H9 (cell line): ENCODE data around the gene RBM15. TPM values are rescaled to one million over a fixed set of nuclear protein-coding genes. Genes with fewer than 3 reads are reported as not detected.

Source experiments
- DNase-seq: peaks from one replicate; pipeline ENCODE4 v3.0.0-alpha.2; 2017
- H2AFZ ChIP-seq: one replicate; pipeline ENCODE4 v1.6.1; 2013; ENCODE audit warnings: mild to moderate bottlenecking, low read length, control low read depth, moderate library complexity
- H2AK5ac ChIP-seq: 2 replicates; pipeline ENCODE4 v1.6.1; 2013; ENCODE audit warnings: low read length, control low read depth, mixed read lengths; ENCODE audit not compliant: insufficient read length
- H2BK120ac ChIP-seq: one replicate; pipeline ENCODE4 v1.6.1; 2013; ENCODE audit warnings: low read depth, mild to moderate bottlenecking, low read length, control low read depth, inconsistent platforms; ENCODE audit not compliant: poor library complexity, severe bottlenecking
- H2BK12ac ChIP-seq: 2 replicates; pipeline ENCODE4 v1.6.1; 2013; ENCODE audit warnings: low read length, control low read depth, mixed read lengths, low read depth; ENCODE audit not compliant: insufficient read length
- H2BK15ac ChIP-seq: 2 replicates; pipeline ENCODE4 v1.6.1; 2013; ENCODE audit warnings: low read depth, low read length, control low read depth
- H2BK20ac ChIP-seq: one replicate; pipeline ENCODE4 v1.6.1; 2013; ENCODE audit warnings: low read depth, mild to moderate bottlenecking, low read length, control low read depth, inconsistent platforms; ENCODE audit not compliant: poor library complexity, severe bottlenecking
- H2BK5ac ChIP-seq: 2 replicates; pipeline ENCODE4 v1.6.1; 2013; ENCODE audit warnings: low read length, control low read depth, mixed read lengths; ENCODE audit not compliant: insufficient read length
- H3K14ac ChIP-seq: 2 replicates; pipeline ENCODE4 v1.6.1; 2013; ENCODE audit warnings: low read length, control low read depth; ENCODE audit not compliant: insufficient read depth
- H3K18ac ChIP-seq: 2 replicates; pipeline ENCODE4 v1.6.1; 2013; ENCODE audit warnings: low read depth, mild to moderate bottlenecking, mixed read lengths, low read length, control low read depth; ENCODE audit not compliant: insufficient read length
- H3K23ac ChIP-seq: 2 replicates; pipeline ENCODE4 v1.6.1; 2013; ENCODE audit warnings: low read length, control low read depth, mixed read lengths, low read depth; ENCODE audit not compliant: insufficient read length
- H3K23me2 ChIP-seq: 2 replicates; pipeline ENCODE4 v1.6.1; 2013; ENCODE audit warnings: low read depth, mild to moderate bottlenecking, mixed read lengths, low read length, control low read depth; ENCODE audit not compliant: insufficient read length, poor library complexity, severe bottlenecking
- H3K27ac ChIP-seq: 2 replicates; pipeline ENCODE4 v1.5.1; 2013; ENCODE audit warnings: low read length, control low read depth, mixed read lengths, low read depth; ENCODE audit not compliant: insufficient read length
- H3K27me3 ChIP-seq: 2 replicates; pipeline ENCODE4 v1.6.1; 2013; ENCODE audit warnings: low read length, control low read depth, inconsistent platforms; ENCODE audit not compliant: insufficient read depth
- H3K4ac ChIP-seq: 2 replicates; pipeline ENCODE4 v1.6.1; 2013; ENCODE audit warnings: low read depth, mild to moderate bottlenecking, control low read depth, inconsistent platforms, low read length, moderate library complexity
- H3K4me1 ChIP-seq: 2 replicates; pipeline ENCODE4 v1.6.1; 2013; ENCODE audit warnings: low read length, control low read depth, inconsistent platforms; ENCODE audit not compliant: insufficient read depth
- H3K4me2 ChIP-seq: 2 replicates; pipeline ENCODE4 v1.6.1; 2013; ENCODE audit warnings: low read length, control low read depth, mixed read lengths; ENCODE audit not compliant: insufficient read length, insufficient read depth
- H3K56ac ChIP-seq: 2 replicates; pipeline ENCODE4 v1.6.1; 2013; ENCODE audit warnings: low read depth, mild to moderate bottlenecking, mixed read lengths, low read length, control low read depth; ENCODE audit not compliant: insufficient read length
- H3K79me1 ChIP-seq: 2 replicates; pipeline ENCODE4 v1.6.1; 2013; ENCODE audit warnings: low read depth, mild to moderate bottlenecking, moderate library complexity, low read length, control low read depth, inconsistent platforms; ENCODE audit not compliant: insufficient read depth, poor library complexity, severe bottlenecking
- H3K79me2 ChIP-seq: 2 replicates; pipeline ENCODE4 v1.6.1; 2013; ENCODE audit warnings: low read length, control low read depth, inconsistent platforms; ENCODE audit not compliant: insufficient read depth
- H3K9ac ChIP-seq: 2 replicates; pipeline ENCODE4 v1.6.1; 2013; ENCODE audit warnings: low read length, control low read depth, mixed read lengths; ENCODE audit not compliant: insufficient read length; ENCODE audit errors: extremely low read depth
- H3K9me3 ChIP-seq: one replicate; pipeline ENCODE4 v1.6.1; 2013; ENCODE audit warnings: low read depth, low read length, inconsistent platforms; ENCODE audit not compliant: control insufficient read depth
- H3T11ph ChIP-seq: one replicate; pipeline ENCODE4 v1.6.1; 2013; ENCODE audit warnings: mild to moderate bottlenecking, low read length, control low read depth, inconsistent platforms
- H4K20me1 ChIP-seq: one replicate; pipeline ENCODE4 v1.6.1; 2013; ENCODE audit not compliant: control insufficient read depth, insufficient read length, insufficient read depth
- H4K5ac ChIP-seq: 2 replicates; pipeline ENCODE4 v1.6.1; 2013; ENCODE audit warnings: low read depth, mild to moderate bottlenecking, mixed read lengths, low read length, control low read depth; ENCODE audit not compliant: insufficient read length
- H4K8ac ChIP-seq: replicated peaks from 2 replicates; pipeline ENCODE4 v1.6.1; 2013; ENCODE audit warnings: low read length, control low read depth, mixed read lengths, low read depth; ENCODE audit not compliant: insufficient read length
- H4K91ac ChIP-seq: 2 replicates; pipeline ENCODE4 v1.6.1; 2013; ENCODE audit warnings: low read depth, mild to moderate bottlenecking, moderate library complexity, mixed read lengths, low read length, control low read depth; ENCODE audit not compliant: insufficient read length
- H3K27ac Mint-ChIP-seq, 3 experiments: 2 replicates in 2 of 3; 3 replicates in 1 of 3; pipeline ENCODE4 v1.8.0; 2020 to 2021; ENCODE audit warnings: mixed read lengths in 3 of 3, mild to moderate bottlenecking in 1 of 3, moderate library complexity in 1 of 3
- H3K27me3 Mint-ChIP-seq: 2 replicates; pipeline ENCODE4 v1.8.0; 2021; ENCODE audit warnings: low read depth, mild to moderate bottlenecking, moderate library complexity, mixed read lengths
- H3K36me3 Mint-ChIP-seq, 3 experiments: 2 replicates in 2 of 3; 3 replicates in 1 of 3; pipeline ENCODE4 v1.8.0; 2020 to 2021; ENCODE audit warnings: low read depth in 3 of 3, mixed read lengths in 3 of 3; ENCODE audit not compliant: insufficient read depth in 1 of 3
- H3K4me1 Mint-ChIP-seq, 2 experiments: 2 replicates each; pipeline ENCODE4 v1.8.0; 2020; ENCODE audit warnings: mixed read lengths in 2 of 2
- H3K4me3 Mint-ChIP-seq, 2 experiments: 2 replicates in 1 of 2; 3 replicates in 1 of 2; pipeline ENCODE4 v1.8.0; 2020 to 2021; ENCODE audit warnings: mild to moderate bottlenecking in 2 of 2, mixed read lengths in 2 of 2, moderate library complexity in 1 of 2
- H3K9me3 Mint-ChIP-seq, 2 experiments: 2 replicates in 1 of 2; 3 replicates in 1 of 2; pipeline ENCODE4 v1.8.0; 2020; ENCODE audit warnings: mild to moderate bottlenecking in 2 of 2, mixed read lengths in 2 of 2, moderate library complexity in 1 of 2
- WGBS: extraction: QIAGEN DNeasy Blood & Tissue Kit; methylation state at CpG from one replicate; pipeline ENCODE4 v1.1.7; 2013; ENCODE audit warnings: missing lambda C conversion rate, low lambda C conversion rate, mixed read lengths; ENCODE audit not compliant: insufficient read length; ENCODE audit errors: extremely low coverage; 5-methylcytosine and 5-hydroxymethylcytosine counted together
- total RNA-seq: library from RNA; stranded (reverse); gene quantifications from 2 replicates; pipeline ENCODE4 v1.2.1, GENCODE V29; 2021
- TF ChIP-seq, protein P1 (sequence below): fragments of 200-600 bp; sonication (generic); conservative IDR thresholded peaks from 3 replicates; pipeline ENCODE4 v1.8.0; 2021; ENCODE audit warnings: antibody characterized with exemption, mild to moderate bottlenecking

The RBM15 gene
- total RNA-seq, 1 experiment from 2014 or later: 62.0 TPM

DNA sequence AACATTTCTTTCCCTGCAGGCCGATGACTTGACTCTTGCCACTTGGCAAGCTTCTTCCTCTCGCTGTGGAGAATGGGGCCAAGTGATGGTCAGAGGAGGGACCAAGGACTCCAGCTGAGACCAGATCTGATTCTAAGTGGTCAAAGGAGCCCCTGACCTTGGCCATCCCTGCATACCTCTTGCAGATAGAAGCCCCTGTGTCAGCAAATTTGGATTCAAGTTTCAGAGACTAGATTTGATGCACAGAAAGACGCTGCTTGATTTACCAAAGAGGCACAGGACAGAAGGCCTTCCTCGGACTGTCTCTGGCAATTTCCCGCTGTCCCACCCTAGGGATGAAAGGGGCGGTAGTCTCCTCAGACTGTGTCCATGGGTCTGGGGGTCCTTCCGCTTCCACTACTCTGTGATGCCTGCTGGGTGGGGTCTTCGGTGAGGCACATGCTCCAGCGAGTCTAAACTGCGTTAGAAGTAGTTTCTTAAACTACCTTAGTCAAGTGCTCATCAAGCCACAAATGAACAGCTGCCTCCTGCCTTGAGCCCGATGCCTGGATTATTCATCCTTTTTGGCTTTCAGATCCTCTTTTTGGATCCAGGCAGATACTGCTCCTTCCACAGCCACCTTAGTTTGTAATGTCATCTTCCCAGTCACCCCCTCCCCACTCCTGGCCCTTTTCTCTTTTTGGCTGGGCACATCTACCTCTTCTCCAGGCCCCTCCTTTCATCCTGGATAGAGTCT, 31.8 kb upstream of the RBM15 start:
- no peaks in the 10 kb centered on the region for H3K9me3 Mint-ChIP-seq
- no peak overlapping the region for H3K27ac ChIP-seq
- no peak overlapping the region for H3K27ac Mint-ChIP-seq
- no peak overlapping the region for H2BK15ac ChIP-seq
- no peak overlapping the region for H4K8ac ChIP-seq
- no CpG with 5 or more reads among the region's 11 CpGs for WGBS
- H4K91ac ChIP-seq: no peak overlapping the region
- TF ChIP-seq, protein P1, sequence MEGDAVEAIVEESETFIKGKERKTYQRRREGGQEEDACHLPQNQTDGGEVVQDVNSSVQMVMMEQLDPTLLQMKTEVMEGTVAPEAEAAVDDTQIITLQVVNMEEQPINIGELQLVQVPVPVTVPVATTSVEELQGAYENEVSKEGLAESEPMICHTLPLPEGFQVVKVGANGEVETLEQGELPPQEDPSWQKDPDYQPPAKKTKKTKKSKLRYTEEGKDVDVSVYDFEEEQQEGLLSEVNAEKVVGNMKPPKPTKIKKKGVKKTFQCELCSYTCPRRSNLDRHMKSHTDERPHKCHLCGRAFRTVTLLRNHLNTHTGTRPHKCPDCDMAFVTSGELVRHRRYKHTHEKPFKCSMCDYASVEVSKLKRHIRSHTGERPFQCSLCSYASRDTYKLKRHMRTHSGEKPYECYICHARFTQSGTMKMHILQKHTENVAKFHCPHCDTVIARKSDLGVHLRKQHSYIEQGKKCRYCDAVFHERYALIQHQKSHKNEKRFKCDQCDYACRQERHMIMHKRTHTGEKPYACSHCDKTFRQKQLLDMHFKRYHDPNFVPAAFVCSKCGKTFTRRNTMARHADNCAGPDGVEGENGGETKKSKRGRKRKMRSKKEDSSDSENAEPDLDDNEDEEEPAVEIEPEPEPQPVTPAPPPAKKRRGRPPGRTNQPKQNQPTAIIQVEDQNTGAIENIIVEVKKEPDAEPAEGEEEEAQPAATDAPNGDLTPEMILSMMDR: no peak
- H4K20me1 ChIP-seq: no peaks in the 10 kb centered on the region
- no peaks in the 10 kb centered on the region for H3K4me1 ChIP-seq
- no peak overlapping the region for H3K9ac ChIP-seq
- no peak overlapping the region for H3K18ac ChIP-seq
- H3K23ac ChIP-seq: no peak overlapping the region
- no peak overlapping the region for H3K4me3 Mint-ChIP-seq
- H3K14ac ChIP-seq: no peak overlapping the region
- H3T11ph ChIP-seq: no peak overlapping the region
- no peak overlapping the region for H2BK20ac ChIP-seq
- H2AK5ac ChIP-seq: no peak overlapping the region
- no peak overlapping the region for H3K4ac ChIP-seq
- H3K36me3 Mint-ChIP-seq: no peaks in the 10 kb centered on the region
- H3K4me2 ChIP-seq: no peak overlapping the region
- no peaks in the 10 kb centered on the region for H3K79me1 ChIP-seq
- no peak overlapping the region for H2BK5ac ChIP-seq
- H2BK120ac ChIP-seq: no peak overlapping the region
- no peak overlapping the region for H2AFZ ChIP-seq
- H3K27me3 Mint-ChIP-seq: peaks cover 9% of the 10 kb centered on the region
- no peak for DNase-seq
- H3K56ac ChIP-seq: no peak overlapping the region
- no peaks in the 10 kb centered on the region for H3K23me2 ChIP-seq
- H3K9me3 ChIP-seq: no peaks in the 10 kb centered on the region
- no peak overlapping the region for H4K5ac ChIP-seq
- H2BK12ac ChIP-seq: no peak overlapping the region
- no peaks in the 10 kb centered on the region for H3K27me3 ChIP-seq
- no peaks in the 10 kb centered on the region for H3K79me2 ChIP-seq
- peaks cover 10 to 14% of the 10 kb centered on the region in 2 experiments; a peak in 3 of 4 replicates for H3K4me1 Mint-ChIP-seq
